ENCODE data around the gene SDSL. TPM values are rescaled to one million over a fixed set of nuclear protein-coding genes. Genes with fewer than 3 reads are reported as not detected.

The SDSL gene
- total and polyA plus RNA-seq, 2 of the 13 experiments (the other 11 are each of a cell fraction or from before 2014, with no cell fraction given) = 1.2 to 1.7 TPM

GRCh38 chr12:113479590-113480335, 57.6 kb downstream of the SDSL start (continued):
- TF ChIP-seq ZBTB40 (IDR thresholded peaks at IDR 0.05) (no peak), ZBTB40 (CRISPR knock-in tag; IDR thresholded peaks at IDR 0.05) (0 out of 2 replicates have a peak, but pooled peaks have one; percentile 32), UBTF (CRISPR knock-in tag; IDR thresholded peaks at IDR 0.05) (no peak), HCFC1 (IDR thresholded peaks at IDR 0.05; ENCODE audit: low read depth, low read length) (no peak), SP4 (CRISPR knock-in tag; IDR thresholded peaks at IDR 0.05) (0 out of 2 replicates have a peak, but pooled peaks have one; percentile 20), ZFP1 (CRISPR knock-in tag; IDR thresholded peaks at IDR 0.05) (no peak), NCOR1 (IDR thresholded peaks at IDR 0.05; ENCODE audit: borderline replicate concordance, low read length) (no peak), ZBTB20 (CRISPR knock-in tag; IDR thresholded peaks at IDR 0.05; ENCODE audit: borderline replicate concordance, low read depth) (no peak; the same call in 1 of the 2 replicates), HINFP (CRISPR knock-in tag; IDR thresholded peaks at IDR 0.05; ENCODE audit: low read depth) (no peak), ZSCAN22 (CRISPR knock-in tag; IDR thresholded peaks at IDR 0.05) (no peak), NCOA2 (CRISPR knock-in tag; IDR thresholded peaks at IDR 0.05) (no peak), ZUFSP (CRISPR knock-in tag; IDR thresholded peaks at IDR 0.05; ENCODE audit: borderline replicate concordance) (no peak), CERS6 (CRISPR knock-in tag; IDR thresholded peaks at IDR 0.05) (no peak)
